ENCODE measurements around the gene MYCBPAP. TPM values are rescaled to one million over a fixed set of nuclear protein-coding genes. Genes with fewer than 3 reads are reported as not detected.

MYCBPAP gene, protein sequence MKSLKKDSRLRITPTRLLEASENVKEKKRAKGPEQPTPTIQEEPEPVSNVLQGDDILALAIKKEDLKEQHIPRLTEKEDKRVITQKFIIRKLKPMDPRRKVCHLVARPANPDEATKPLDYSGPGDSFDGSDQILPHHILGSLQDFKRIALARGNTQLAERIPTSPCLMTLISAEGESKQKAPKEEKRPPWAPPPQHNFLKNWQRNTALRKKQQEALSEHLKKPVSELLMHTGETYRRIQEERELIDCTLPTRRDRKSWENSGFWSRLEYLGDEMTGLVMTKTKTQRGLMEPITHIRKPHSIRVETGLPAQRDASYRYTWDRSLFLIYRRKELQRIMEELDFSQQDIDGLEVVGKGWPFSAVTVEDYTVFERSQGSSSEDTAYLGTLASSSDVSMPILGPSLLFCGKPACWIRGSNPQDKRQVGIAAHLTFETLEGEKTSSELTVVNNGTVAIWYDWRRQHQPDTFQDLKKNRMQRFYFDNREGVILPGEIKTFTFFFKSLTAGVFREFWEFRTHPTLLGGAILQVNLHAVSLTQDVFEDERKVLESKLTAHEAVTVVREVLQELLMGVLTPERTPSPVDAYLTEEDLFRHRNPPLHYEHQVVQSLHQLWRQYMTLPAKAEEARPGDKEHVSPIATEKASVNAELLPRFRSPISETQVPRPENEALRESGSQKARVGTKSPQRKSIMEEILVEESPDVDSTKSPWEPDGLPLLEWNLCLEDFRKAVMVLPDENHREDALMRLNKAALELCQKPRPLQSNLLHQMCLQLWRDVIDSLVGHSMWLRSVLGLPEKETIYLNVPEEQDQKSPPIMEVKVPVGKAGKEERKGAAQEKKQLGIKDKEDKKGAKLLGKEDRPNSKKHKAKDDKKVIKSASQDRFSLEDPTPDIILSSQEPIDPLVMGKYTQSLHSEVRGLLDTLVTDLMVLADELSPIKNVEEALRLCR
- total RNA-seq = 1.7 and 3.5 TPM in 2 replicates
- long read RNA-seq, partial matches to known transcripts = 0 of 2 reads
- long read RNA-seq, other reads (novel, unspliced or antisense) = 2 of 2 reads

DNA sequence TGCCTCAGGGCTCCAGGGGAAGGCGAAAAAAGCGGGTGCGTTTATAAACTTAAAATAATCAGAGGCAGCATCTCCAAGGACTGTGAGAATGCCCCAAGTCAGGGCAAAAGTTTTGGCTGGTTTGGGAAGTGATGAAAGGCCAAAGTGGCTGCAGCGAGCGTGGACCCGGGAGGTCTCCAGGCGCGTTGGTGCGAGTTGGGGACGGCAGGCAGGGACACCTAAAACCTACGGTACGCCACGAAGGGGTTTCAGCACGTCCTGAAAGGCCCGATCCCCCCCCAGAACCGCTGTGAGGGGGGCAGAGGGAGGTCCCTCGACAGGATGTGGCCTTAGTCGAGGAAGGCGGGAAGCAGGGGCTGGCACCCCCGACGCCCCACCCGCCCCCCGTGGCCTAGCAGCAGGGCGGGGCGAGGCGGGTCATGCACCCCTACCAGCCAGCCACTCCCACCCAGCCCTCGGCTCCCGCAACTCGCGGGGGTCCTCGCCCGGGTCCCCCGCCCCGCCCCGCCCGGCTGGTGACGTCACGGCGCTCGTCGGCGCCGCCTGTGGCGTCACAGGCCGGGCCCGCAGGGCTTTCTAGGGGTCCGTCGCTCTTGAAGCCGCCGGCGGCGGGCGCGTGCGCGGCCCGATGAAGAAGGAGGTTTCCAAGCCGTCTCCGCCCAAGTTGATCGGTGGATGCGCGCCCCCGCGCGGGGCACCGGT is at the start of gene MYCBPAP:
TSS of gene MYCBPAP (plus strand) at position 569 of the 702 bp plus-strand sequence. CDS start 236 bp downstream, outside the sequence.
- DNase-seq (ENCODE audit: low spot score, unreplicated experiment) = peak; percentile 71
- peaks cover 17% of the 10 kb centered on the region for H3K27me3 Mint-ChIP-seq
- H3K9me3 Mint-ChIP-seq (ENCODE audit: low read depth) = no peaks in the 10 kb centered on the region
- H3K4me3 Mint-ChIP-seq (ENCODE audit: low read depth) = peak within 1 kb of the TSS; percentile 78
- peak within 1 kb of the TSS; percentile 56 for H3K27ac Mint-ChIP-seq
- H3K4me1 Mint-ChIP-seq (ENCODE audit: low read depth) = peaks cover 18% of the 10 kb centered on the region
- TF ChIP-seq, protein P1, sequence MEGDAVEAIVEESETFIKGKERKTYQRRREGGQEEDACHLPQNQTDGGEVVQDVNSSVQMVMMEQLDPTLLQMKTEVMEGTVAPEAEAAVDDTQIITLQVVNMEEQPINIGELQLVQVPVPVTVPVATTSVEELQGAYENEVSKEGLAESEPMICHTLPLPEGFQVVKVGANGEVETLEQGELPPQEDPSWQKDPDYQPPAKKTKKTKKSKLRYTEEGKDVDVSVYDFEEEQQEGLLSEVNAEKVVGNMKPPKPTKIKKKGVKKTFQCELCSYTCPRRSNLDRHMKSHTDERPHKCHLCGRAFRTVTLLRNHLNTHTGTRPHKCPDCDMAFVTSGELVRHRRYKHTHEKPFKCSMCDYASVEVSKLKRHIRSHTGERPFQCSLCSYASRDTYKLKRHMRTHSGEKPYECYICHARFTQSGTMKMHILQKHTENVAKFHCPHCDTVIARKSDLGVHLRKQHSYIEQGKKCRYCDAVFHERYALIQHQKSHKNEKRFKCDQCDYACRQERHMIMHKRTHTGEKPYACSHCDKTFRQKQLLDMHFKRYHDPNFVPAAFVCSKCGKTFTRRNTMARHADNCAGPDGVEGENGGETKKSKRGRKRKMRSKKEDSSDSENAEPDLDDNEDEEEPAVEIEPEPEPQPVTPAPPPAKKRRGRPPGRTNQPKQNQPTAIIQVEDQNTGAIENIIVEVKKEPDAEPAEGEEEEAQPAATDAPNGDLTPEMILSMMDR (IDR thresholded peaks at IDR 0.05; ENCODE audit: unreplicated experiment) = peak; percentile 25
- H3K36me3 Mint-ChIP-seq (ENCODE audit: insufficient read depth) = no peaks in the 10 kb centered on the region

DNA sequence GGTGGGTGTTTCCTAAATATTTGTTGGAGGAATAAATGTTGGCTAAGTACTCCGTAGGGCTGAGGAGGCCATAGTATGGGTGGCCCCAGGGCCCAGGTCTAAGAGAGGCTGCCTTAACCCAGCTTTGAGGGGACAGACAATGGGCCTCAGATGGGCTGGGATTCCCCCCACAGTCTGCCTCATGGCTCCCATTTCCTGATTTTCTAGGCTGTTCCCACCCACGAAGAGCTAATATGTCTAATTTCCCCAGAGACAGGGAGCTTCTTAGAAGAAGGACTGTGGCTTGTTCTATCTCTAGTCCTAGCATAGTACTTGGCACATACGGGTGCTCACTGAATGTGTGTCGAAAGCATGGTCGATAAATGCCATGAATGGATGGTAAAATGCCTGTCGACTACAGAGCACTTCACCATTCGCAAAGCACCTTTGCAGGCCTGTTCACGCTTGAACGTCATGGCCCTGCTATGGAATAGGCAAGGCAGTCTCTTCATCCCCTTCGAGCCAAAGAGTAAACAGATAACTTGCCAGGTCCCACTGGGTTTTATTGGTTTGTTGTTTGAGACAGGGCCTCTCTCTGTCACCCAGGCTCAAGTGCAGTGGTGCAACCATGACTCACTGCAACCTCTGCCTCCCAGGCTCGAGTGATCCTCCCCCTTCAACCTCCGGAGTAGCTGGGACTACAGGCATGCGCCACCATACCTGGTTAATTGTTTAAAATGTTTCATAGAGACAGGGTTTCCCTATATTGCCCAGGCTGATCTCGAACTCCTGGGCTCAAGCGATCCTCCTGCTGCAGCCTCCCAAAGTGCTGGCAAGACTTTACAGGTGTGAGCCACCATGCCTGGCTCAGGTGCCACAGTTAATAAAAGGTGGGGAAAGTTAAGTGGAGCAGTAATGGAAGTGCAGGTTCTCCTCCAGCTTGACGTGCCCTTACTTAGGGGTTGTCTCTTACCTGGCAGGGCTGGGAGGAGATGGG is 49.2 kb upstream of the MYCBPAP start:
- Mint-ChIP-seq H3K27me3 (no peaks in the 10 kb centered on the region), H3K27ac (peak overlapping the region; percentile 38)
- TF ChIP-seq, protein P1 (IDR thresholded peaks at IDR 0.05; ENCODE audit: unreplicated experiment) = no peak

DNA sequence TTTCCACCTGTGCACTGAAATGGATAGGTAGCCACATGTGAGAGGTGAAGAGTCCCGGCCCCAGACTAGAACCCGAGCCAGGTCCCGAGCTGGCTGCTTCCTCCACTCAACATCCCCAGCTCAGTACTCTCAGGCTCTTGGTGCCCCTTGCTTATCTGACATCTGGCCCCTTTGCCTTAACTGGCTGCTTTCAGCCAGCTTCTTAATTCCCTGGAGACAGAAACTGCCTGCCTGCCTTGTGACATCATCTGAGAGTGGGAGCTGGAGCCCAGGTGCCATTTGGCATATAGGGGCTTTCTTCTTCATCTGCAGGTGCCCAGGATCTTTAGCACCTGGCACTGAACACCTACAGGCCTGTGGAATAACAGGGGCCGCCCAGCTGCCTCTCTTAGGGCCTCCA is 48.5 kb upstream of the MYCBPAP start:
- peaks cover 8% of the 10 kb centered on the region for H3K36me3 Mint-ChIP-seq (ENCODE audit: insufficient read depth)
- TF ChIP-seq, protein P1 (IDR thresholded peaks at IDR 0.05; ENCODE audit: unreplicated experiment) = no peak

More for the DNA sequence above, 49.2 kb upstream of the MYCBPAP start:
- DNase-seq (ENCODE audit: low spot score, unreplicated experiment) = no peak
- H3K4me3 Mint-ChIP-seq (ENCODE audit: low read depth) = no peak overlapping the region
- H3K9me3 Mint-ChIP-seq (ENCODE audit: low read depth) = no peaks in the 10 kb centered on the region
- peaks cover 6% of the 10 kb centered on the region for H3K4me1 Mint-ChIP-seq (ENCODE audit: low read depth)
- peaks cover 8% of the 10 kb centered on the region for H3K36me3 Mint-ChIP-seq (ENCODE audit: insufficient read depth)

DNA sequence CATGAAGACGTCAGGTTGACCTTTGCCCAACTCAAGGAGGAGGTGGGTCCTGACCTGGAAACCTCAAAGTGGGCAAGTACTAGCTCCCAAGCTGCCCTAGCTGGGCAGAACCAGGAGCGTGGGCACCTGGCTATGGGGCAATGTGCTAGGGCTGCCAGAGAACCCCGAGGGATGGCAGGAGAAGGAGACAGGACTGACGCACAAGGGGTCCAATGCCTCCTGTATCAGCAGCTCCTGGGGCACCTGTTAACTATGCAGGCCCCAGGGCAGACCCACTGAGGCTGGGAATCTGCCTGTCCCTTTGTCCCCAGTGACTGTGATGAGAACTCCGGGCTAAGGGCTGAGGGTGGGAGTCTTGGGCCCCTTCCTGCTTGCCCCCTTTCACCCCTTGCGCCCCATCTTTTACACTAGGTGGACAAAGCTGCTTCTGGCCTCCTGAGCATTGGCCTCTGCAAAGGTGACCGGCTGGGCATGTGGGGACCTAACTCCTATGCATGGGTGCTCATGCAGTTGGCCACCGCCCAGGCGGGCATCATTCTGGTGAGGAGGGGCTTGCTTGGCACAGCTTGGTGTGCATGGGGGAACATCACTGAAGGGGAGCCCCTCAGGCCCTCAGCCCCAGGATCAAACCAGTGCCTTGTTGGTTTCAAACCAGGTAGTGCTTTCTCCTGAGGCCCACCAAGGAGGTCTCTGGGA is 47.3 kb upstream of the MYCBPAP start:
- Mint-ChIP-seq H3K4me1 (ENCODE audit: low read depth) (peaks cover 6% of the 10 kb centered on the region), H3K4me3 (ENCODE audit: low read depth) (no peak overlapping the region)

More for the DNA sequence above, 48.5 kb upstream of the MYCBPAP start:
- DNase-seq (ENCODE audit: low spot score, unreplicated experiment) = no peak
- Mint-ChIP-seq H3K27ac (no peak overlapping the region), H3K9me3 (ENCODE audit: low read depth) (no peaks in the 10 kb centered on the region), H3K27me3 (no peaks in the 10 kb centered on the region), H3K4me3 (ENCODE audit: low read depth) (no peak overlapping the region), H3K4me1 (ENCODE audit: low read depth) (peaks cover 6% of the 10 kb centered on the region)

More for the DNA sequence above, 47.3 kb upstream of the MYCBPAP start:
- no peaks in the 10 kb centered on the region for H3K9me3 Mint-ChIP-seq (ENCODE audit: low read depth)
- H3K36me3 Mint-ChIP-seq (ENCODE audit: insufficient read depth) = peaks cover 7% of the 10 kb centered on the region
- TF ChIP-seq, protein P1 (IDR thresholded peaks at IDR 0.05; ENCODE audit: unreplicated experiment) = no peak
- no peaks in the 10 kb centered on the region for H3K27me3 Mint-ChIP-seq
- DNase-seq (ENCODE audit: low spot score, unreplicated experiment) = no peak
- H3K27ac Mint-ChIP-seq = no peak overlapping the region

Measured in progenitor cell of endocrine pancreas (in vitro differentiated cells).